ENCODE measurements around the gene INCA1. TPM values are rescaled to one million over a fixed set of nuclear protein-coding genes. Genes with fewer than 3 reads are reported as not detected.

Gene INCA1
- 0.55 and 1.3 TPM in 2 replicates for polyA plus RNA-seq (2011; rRNA removed)
- polyA minus RNA-seq (2011; rRNA and poly(A)+ RNA removed), result 0.24 and 1.6 TPM in 2 replicates

DNA sequence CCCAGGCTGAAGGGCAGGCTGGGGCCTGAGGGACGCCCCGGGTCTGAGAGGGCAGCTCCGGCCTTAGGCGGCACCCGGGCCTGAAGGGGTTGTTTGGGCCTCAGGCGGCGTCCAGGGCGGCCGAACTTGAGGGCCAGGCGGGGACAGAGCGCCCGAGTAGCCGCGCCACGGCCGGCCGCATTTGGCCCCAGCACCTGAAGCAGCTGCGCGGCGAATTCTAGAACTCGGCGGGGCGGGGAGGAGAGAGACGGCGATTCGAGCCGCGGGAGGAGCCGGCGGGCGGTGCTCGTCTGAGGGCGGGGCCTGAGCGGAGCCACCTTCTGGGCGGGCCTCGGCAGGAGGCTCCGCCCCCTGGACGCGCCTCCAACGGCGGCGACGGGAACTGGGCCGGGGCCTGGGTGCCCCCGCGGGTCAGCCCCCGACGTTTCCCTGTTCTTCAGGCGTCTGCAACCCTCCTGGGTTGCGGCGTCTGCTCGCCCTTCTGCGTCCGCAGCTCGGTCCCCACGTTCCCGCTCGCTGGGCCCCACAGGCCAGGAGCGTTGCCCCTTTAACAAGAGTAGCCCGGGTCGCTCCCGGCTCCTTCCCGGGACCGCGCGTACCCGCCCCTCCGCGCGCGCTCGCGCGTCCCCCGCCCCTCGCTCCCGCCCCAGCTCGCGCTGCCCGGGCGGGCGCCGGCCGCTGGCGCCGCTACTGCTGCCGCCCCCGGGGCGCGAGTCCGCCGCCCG lies at the start of gene INCA1, which contains the start of gene KIF1C:
Gene INCA1, minus strand, starts transcription at position 221 of the 725 bp plus-strand sequence. CDS start 3,085 bp downstream, outside the sequence.
Gene KIF1C, plus strand, starts transcription at position 649 of the 725 bp plus-strand sequence. CDS start 2,297 bp downstream, outside the sequence.
- peak; percentile 28 for DNase-seq (ENCODE audit: low read depth)
- peaks cover 11% of the 10 kb centered on the region for H3K36me3 ChIP-seq (ENCODE audit: control insufficient read depth, insufficient read depth, low read length)
- CTCF ChIA-PET, result interaction anchor here (0.9 to 3.0 kb wide), 6 partner anchors 9 to 88 kb away, joined by 3 to 15 read pairs (median 7); partner anchors contain the start of genes CAMTA2, RNF167 and SLC25A11
- POLR2A ChIA-PET, result no interaction called here
- H3K27me3 ChIP-seq (ENCODE audit: control insufficient read depth, insufficient read depth, low read length), result no peaks in the 10 kb centered on the region
- peak within 1 kb of the TSS; percentile 95 for H3K4me3 ChIP-seq (ENCODE audit: low read depth, low read length)
- TF ChIP-seq CTCF (IDR thresholded peaks at IDR 0.05; ENCODE audit: insufficient read depth, low read depth, low read length), result 0 out of 2 replicates have a peak, but pooled peaks have one; percentile 4

DNA sequence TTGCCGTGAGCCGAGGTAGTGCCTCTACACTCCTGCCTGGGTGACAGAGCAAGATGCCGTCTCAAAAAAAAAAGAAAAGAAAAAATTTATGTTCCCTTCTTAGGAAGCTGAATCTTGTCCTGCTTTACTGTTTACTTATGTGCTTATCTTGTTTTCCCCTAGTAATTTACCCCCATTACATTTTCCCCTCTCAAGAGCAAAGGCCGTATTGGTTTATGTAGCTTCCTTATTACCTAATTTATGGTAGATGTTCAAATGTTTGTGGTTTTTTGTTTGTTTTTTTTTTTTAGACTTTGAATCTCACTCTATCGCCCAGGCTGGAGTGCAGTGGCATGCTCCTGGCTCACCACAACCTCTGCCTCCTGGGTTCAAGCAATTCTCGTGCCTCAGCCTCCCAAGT lies 48.2 kb upstream of the INCA1 start:
- H3K36me3 ChIP-seq (ENCODE audit: control insufficient read depth, insufficient read depth, low read length), result no peaks in the 10 kb centered on the region
- CTCF ChIA-PET, result interaction anchor here (0.7 to 1.7 kb wide), 5 partner anchors 9 to 317 kb away, joined by 3 to 5 read pairs (median 3); no protein-coding TSS in a partner anchor

DNA sequence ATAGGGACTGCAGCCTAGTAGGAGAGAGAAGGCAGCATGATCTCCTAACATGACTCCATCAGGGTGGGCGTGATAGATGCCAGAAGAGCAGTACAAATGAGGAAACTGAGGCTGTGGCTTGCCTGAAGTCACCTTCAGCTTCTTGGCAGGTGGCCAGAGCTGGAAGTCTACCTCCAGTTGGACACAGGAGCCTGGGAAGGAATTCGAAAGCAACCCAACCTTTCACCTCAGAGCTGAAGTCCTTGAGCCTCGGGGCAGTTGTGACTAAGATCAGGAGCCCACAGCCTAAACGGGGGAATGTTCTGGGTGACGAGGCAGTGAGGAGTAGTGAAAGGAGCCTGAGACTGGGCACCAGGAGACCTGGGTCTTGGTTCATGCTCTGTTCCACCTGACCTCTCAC lies 47.3 kb upstream of the INCA1 start:
- POLR2A ChIA-PET, result no interaction called here
- DNase-seq (ENCODE audit: low read depth), result no peak
- Histone ChIP-seq H3K4me3 (ENCODE audit: low read depth, low read length) (no peak overlapping the region), H3K27me3 (ENCODE audit: control insufficient read depth, insufficient read depth, low read length) (no peaks in the 10 kb centered on the region; the same call in 1 of the 2 replicates), H3K36me3 (ENCODE audit: control insufficient read depth, insufficient read depth, low read length) (no peaks in the 10 kb centered on the region)
- no peak for TF ChIP-seq CTCF (IDR thresholded peaks at IDR 0.05; ENCODE audit: insufficient read depth, low read depth, low read length)
- CTCF ChIA-PET, result interaction anchor here (1.4 to 1.7 kb wide), 3 partner anchors 11 to 18 kb away, joined by 3 to 5 read pairs (median 5); no protein-coding TSS in a partner anchor

More for the DNA sequence above, 48.2 kb upstream of the INCA1 start:
- no peak for DNase-seq (ENCODE audit: low read depth)
- no peaks in the 10 kb centered on the region; the same call in 1 of the 2 replicates for H3K27me3 ChIP-seq (ENCODE audit: control insufficient read depth, insufficient read depth, low read length)
- POLR2A ChIA-PET, result no interaction called here
- no peak overlapping the region for H3K4me3 ChIP-seq (ENCODE audit: low read depth, low read length)
- no peak for TF ChIP-seq CTCF (IDR thresholded peaks at IDR 0.05; ENCODE audit: insufficient read depth, low read depth, low read length)

- POLR2A ChIA-PET, result no interaction called here
These were observed 46.2 kb upstream of the INCA1 start for GRCh38 chr17:5043524-5043923.

More at GRCh38 chr17:5043524-5043923, 46.2 kb upstream of the INCA1 start:
- DNase-seq (ENCODE audit: low read depth), result no peak
- CTCF ChIA-PET, result interaction anchor here (1.4 kb wide), 1 partner anchor 13 kb away, joined by 3 read pairs; no protein-coding TSS in a partner anchor
- H3K27me3 ChIP-seq (ENCODE audit: control insufficient read depth, insufficient read depth, low read length), result no peaks in the 10 kb centered on the region; the same call in 1 of the 2 replicates
- H3K4me3 ChIP-seq (ENCODE audit: low read depth, low read length), result no peak overlapping the region
- no peak for TF ChIP-seq CTCF (IDR thresholded peaks at IDR 0.05; ENCODE audit: insufficient read depth, low read depth, low read length)
- H3K36me3 ChIP-seq (ENCODE audit: control insufficient read depth, insufficient read depth, low read length), result no peaks in the 10 kb centered on the region
